HEK293T (cell line): Measurements from ENCODE around the gene PRKCB.

Experiments used
- BHLHE40 ChIP-seq: fragments of 450-650 bp; IDR thresholded peaks from 2 replicates; pipeline ENCODE4 v1.6.1; 2016; ENCODE audit warnings: mild to moderate bottlenecking, moderate library complexity, borderline replicate concordance
- ELF4 ChIP-seq: fragments of 450-650 bp; IDR thresholded peaks from 2 replicates; pipeline ENCODE4 v1.6.1; 2017; ENCODE audit warnings: antibody characterized with exemption
- FOXK2 ChIP-seq: fragments of 450-650 bp; IDR thresholded peaks from 2 replicates; pipeline ENCODE4 v1.6.1; 2016; ENCODE audit warnings: mild to moderate bottlenecking
- FOXM1 ChIP-seq: fragments of 450-650 bp; IDR thresholded peaks from 2 replicates; pipeline ENCODE4 v1.6.1; 2017; ENCODE audit warnings: mild to moderate bottlenecking, borderline replicate concordance
- HDGF ChIP-seq: fragments of 450-650 bp; IDR thresholded peaks from 2 replicates; pipeline ENCODE4 v1.6.1; 2017; ENCODE audit warnings: antibody characterized with exemption, borderline replicate concordance
- PKNOX1 ChIP-seq: fragments of 450-650 bp; IDR thresholded peaks from 2 replicates; pipeline ENCODE4 v1.6.1; 2016
- SP1 ChIP-seq: fragments of 450-650 bp; IDR thresholded peaks from 2 replicates; pipeline ENCODE4 v1.6.1; 2017
- ZNF384 ChIP-seq: fragments of 450-650 bp; IDR thresholded peaks from 2 replicates; pipeline ENCODE4 v1.6.1; 2016

GRCh38 chr16:23960081-23960885, 124.5 kb downstream of the PRKCB start:
- TF ChIP-seq HDGF (no peak), SP1 (no peak), PKNOX1 (no peak), FOXM1 (no peak), ELF4 (no peak), ZNF384 (no peak), BHLHE40 (no peak), FOXK2 (no peak)
